Hepatocyte (in vitro differentiated cells): ENCODE measurements around the gene ZNF143. TPM values are rescaled to one million over a fixed set of nuclear protein-coding genes. Genes with fewer than 3 reads are reported as not detected.

ENCODE experiments used
- DNase-seq: peaks from one replicate; pipeline ENCODE4 v3.0.0-alpha.2; 2016; ENCODE audit warnings: low spot score
- H2AFZ ChIP-seq: fragments of 200-600 bp; sonication (generic); 2 replicates; pipeline ENCODE4 v1.6.0; 2016; ENCODE audit warnings: antibody characterized with exemption, mild to moderate bottlenecking
- H3K27ac ChIP-seq: fragments of 200-600 bp; sonication (generic); 2 replicates; pipeline ENCODE4 v1.5.1; 2016; ENCODE audit warnings: mild to moderate bottlenecking
- H3K27me3 ChIP-seq: fragments of 200-600 bp; sonication (generic); 2 replicates; pipeline ENCODE4 v1.6.1; 2016
- H3K36me3 ChIP-seq: fragments of 200-600 bp; sonication (generic); replicated peaks from 2 replicates; pipeline ENCODE4 v1.5.1; 2016; ENCODE audit warnings: low read depth; ENCODE audit not compliant: insufficient read depth
- H3K4me1 ChIP-seq: fragments of 200-600 bp; sonication (generic); 2 replicates; pipeline ENCODE4 v1.5.1; 2016; ENCODE audit warnings: mild to moderate bottlenecking, moderate library complexity; ENCODE audit not compliant: insufficient read depth
- H3K4me2 ChIP-seq: fragments of 200-600 bp; sonication (generic); 2 replicates; pipeline ENCODE4 v1.6.0; 2016
- H3K4me3 ChIP-seq: fragments of 200-600 bp; sonication (generic); 2 replicates; pipeline ENCODE4 v1.5.1; 2016; ENCODE audit warnings: mild to moderate bottlenecking
- H3K79me2 ChIP-seq: fragments of 200-600 bp; sonication (generic); 2 replicates; pipeline ENCODE4 v1.6.0; 2017; ENCODE audit warnings: mild to moderate bottlenecking
- H3K9me2 ChIP-seq: fragments of 200-600 bp; sonication (generic); replicated peaks from 2 replicates; pipeline ENCODE4 v1.6.0; 2017; ENCODE audit warnings: mild to moderate bottlenecking; ENCODE audit not compliant: insufficient read depth
- H3K9me3 ChIP-seq: fragments of 200-600 bp; sonication (generic); 2 replicates; pipeline ENCODE4 v1.5.1; 2016; ENCODE audit warnings: low read depth, mild to moderate bottlenecking
- H4K20me1 ChIP-seq: fragments of 200-600 bp; sonication (generic); 2 replicates; pipeline ENCODE4 v1.6.0; 2016; ENCODE audit warnings: mild to moderate bottlenecking; ENCODE audit not compliant: insufficient read depth, poor library complexity, severe bottlenecking
- CTCF ChIP-seq: fragments of 200-600 bp; sonication (generic); IDR thresholded peaks from 2 replicates; pipeline ENCODE4 v1.5.1; 2016; ENCODE audit warnings: antibody characterized with exemption, mild to moderate bottlenecking; ENCODE audit not compliant: poor library complexity
- EZH2 ChIP-seq: fragments of 200-600 bp; sonication (generic); IDR thresholded peaks from 2 replicates; pipeline ENCODE4 v1.6.1; 2016; ENCODE audit warnings: antibody characterized with exemption, mild to moderate bottlenecking, borderline replicate concordance
- EZH2phosphoT487 ChIP-seq: fragments of 200-600 bp; sonication (generic); IDR thresholded peaks from one replicate; pipeline ENCODE4 v1.6.1; 2018; ENCODE audit warnings: antibody characterized with exemption, mild to moderate bottlenecking, low read depth, moderate library complexity; ENCODE audit not compliant: unreplicated experiment, severe bottlenecking
- WGBS: methylation state at CpG from one replicate; pipeline ENCODE4 v1.1.6; 2016; ENCODE audit warnings: low lambda C conversion rate; ENCODE audit errors: missing lambda C conversion rate; 5-methylcytosine and 5-hydroxymethylcytosine counted together
- polyA plus RNA-seq: library from polyadenylated mRNA; unstranded; fragments of >200 nt; fragmentation: Nextera tagmentation; extraction: Ambion mirVana; gene quantifications from 2 replicates; pipeline ENCODE4 v1.2.1, GENCODE V29; 2016
- total RNA-seq: library from RNA; depleted of rRNA; stranded (reverse); fragments of >200 nt; gene quantifications from 2 replicates; pipeline ENCODE4 v1.2.3, GENCODE V29; 2014

ZNF143 gene
- total and polyA plus RNA-seq, 2 experiments from 2014 or later, result 20.9 to 36.1 TPM

- Histone ChIP-seq H3K79me2 (no peaks in the 10 kb centered on the region), H3K27ac (no peak overlapping the region), H3K4me2 (no peak overlapping the region), H4K20me1 (no peaks in the 10 kb centered on the region), H3K36me3 (no peaks in the 10 kb centered on the region), H3K9me2 (no peaks in the 10 kb centered on the region), H3K9me3 (no peaks in the 10 kb centered on the region), H3K4me1 (peaks cover 3% of the 10 kb centered on the region), H3K4me3 (no peak overlapping the region), H3K27me3 (no peaks in the 10 kb centered on the region), H2AFZ (no peak overlapping the region)
- TF ChIP-seq CTCF, result no peak
- TF ChIP-seq EZH2, result no peak
- TF ChIP-seq EZH2phosphoT487, result no peak
- 74% methylated on average over 4 of the region's 4 CpGs for WGBS
- peak; percentile 80 for DNase-seq
Observed at GRCh38 chr11:9516113-9516512, 55.3 kb downstream of the ZNF143 start.

GRCh38 chr11:9518835-9519410 lies 58.1 kb downstream of the ZNF143 start:
- Histone ChIP-seq H3K4me2 (no peak overlapping the region), H3K27ac (no peak overlapping the region), H3K4me3 (no peak overlapping the region), H3K79me2 (no peaks in the 10 kb centered on the region), H3K9me2 (no peaks in the 10 kb centered on the region), H3K27me3 (no peaks in the 10 kb centered on the region), H3K9me3 (no peaks in the 10 kb centered on the region), H2AFZ (no peak overlapping the region), H3K4me1 (no peaks in the 10 kb centered on the region), H3K36me3 (no peaks in the 10 kb centered on the region), H4K20me1 (no peaks in the 10 kb centered on the region)
- DNase-seq, result no peak
- TF ChIP-seq EZH2 (no peak), CTCF (no peak), EZH2phosphoT487 (no peak)
- WGBS, result 93% methylated on average over 9 of the region's 9 CpGs

GRCh38 chr11:9524001-9524400 lies 63.2 kb downstream of the ZNF143 start:
- no peak overlapping the region for H3K27ac ChIP-seq
- peaks cover 17% of the 10 kb centered on the region for H3K4me1 ChIP-seq
- whole genome bisulfite sequencing, result 95% methylated on average over 2 of the region's 2 CpGs
- H3K36me3 ChIP-seq, result no peaks in the 10 kb centered on the region
- H3K79me2 ChIP-seq, result no peaks in the 10 kb centered on the region
- no peak overlapping the region for H2AFZ ChIP-seq
- H3K9me2 ChIP-seq, result no peaks in the 10 kb centered on the region
- H3K27me3 ChIP-seq, result no peaks in the 10 kb centered on the region
- H4K20me1 ChIP-seq, result no peaks in the 10 kb centered on the region
- TF ChIP-seq EZH2 (no peak), CTCF (no peak), EZH2phosphoT487 (no peak)
- no peak overlapping the region for H3K4me2 ChIP-seq
- no peak for DNase-seq
- no peak overlapping the region for H3K4me3 ChIP-seq
- no peaks in the 10 kb centered on the region for H3K9me3 ChIP-seq
